K562 (cell line): Measurements from ENCODE around the gene NCF1. TPM values are rescaled to one million over a fixed set of nuclear protein-coding genes. Genes with fewer than 3 reads are reported as not detected.
"Not testable (repeated sequence)": the region's sequence is repeated elsewhere in the genome, so short reads cannot be mapped to it uniquely, and the experiment has no call there.

Source experiments
- ATAC-seq: fragments of 200-7000 bp; cut with Tn5 transposase; 3 replicates; pipeline ENCODE4 v1.9.1; 2020; ENCODE audit warnings: moderate library complexity
- BruUV-seq: library from RNA; stranded (reverse); fragments of 400-500 nt; replicated peaks from 2 replicates; lab custom pipeline; 2021; lab: Mats Ljungman, UMichigan
- CTCF ChIA-PET: fragments of 300-600 bp; formaldehyde crosslinking; extraction: SDS; loops from one replicate; lab custom pipeline; 2021; ENCODE audit warnings: low intra/inter-chr PET ratio; lab: Yijun Ruan, JAX
- POLR2A ChIA-PET: fragments of 300-600, 350-650 bp; sonication (Branson Sonifier 250); formaldehyde crosslinking; extraction: SDS; loops from one replicate; lab custom pipeline; 2021; ENCODE audit warnings: antibody characterized with exemption, inconsistent platforms; lab: Yijun Ruan, JAX
- DNase-seq, 4 experiments: peaks; one replicate each; pipeline versions ENCODE4 v3.0.0 to v3.0.0-alpha.2; 2011 to 2018; ENCODE audit warnings: low spot score in 3 of 4, mixed read lengths in 3 of 4; ENCODE audit errors: extremely low read depth in 1 of 4
- FAIRE-seq: peaks from 2 replicates; lab custom pipeline; 2011; peaks lifted over from hg19 to GRCh38; lab: Jason Lieb, UNC
- H2AFZ ChIP-seq: 2 replicates; pipeline ENCODE4 v1.6.0; 2011; ENCODE audit warnings: low read depth, low read length, control low read depth, inconsistent platforms
- H3K27ac ChIP-seq: fragments of 200-600 bp; 3 replicates; pipeline ENCODE4 v1.8.0; 2011; ENCODE audit warnings: low read depth, mild to moderate bottlenecking, control low read depth, inconsistent platforms, low read length, moderate library complexity, mixed read lengths; ENCODE audit errors: extremely low read depth
- H3K27me3 ChIP-seq, 2 experiments: fragments of 300-600 bp in 1 of 2; 2 replicates in 1 of 2; 3 replicates in 1 of 2; pipeline versions ENCODE4 v1.6.0 to v1.8.0; 2011; ENCODE audit warnings: inconsistent platforms in 2 of 2, low read length in 2 of 2, mild to moderate bottlenecking in 1 of 2, mixed read lengths in 1 of 2, moderate library complexity in 1 of 2; ENCODE audit not compliant: control insufficient read depth in 2 of 2, insufficient read depth in 2 of 2
- H3K36me3 ChIP-seq: fragments of 300-600 bp; 3 replicates; pipeline ENCODE4 v1.8.0; 2011; ENCODE audit warnings: mild to moderate bottlenecking, low read length, inconsistent platforms; ENCODE audit not compliant: control insufficient read depth, insufficient read depth
- H3K4me1 ChIP-seq, 2 experiments: fragments of 200-600 bp in 1 of 2; replicated peaks in 1 of 2; 2 replicates in 1 of 2; 3 replicates in 1 of 2; pipeline versions ENCODE4 v1.5.1 to v1.8.0; 2011; ENCODE audit warnings: inconsistent platforms in 2 of 2, low read length in 2 of 2, mild to moderate bottlenecking in 1 of 2, mixed read lengths in 1 of 2, moderate library complexity in 1 of 2; ENCODE audit not compliant: control insufficient read depth in 2 of 2, insufficient read depth in 2 of 2
- H3K4me2 ChIP-seq: 2 replicates; pipeline ENCODE4 v1.6.1; 2011; ENCODE audit warnings: low read length, control low read depth, inconsistent platforms, mixed read lengths; ENCODE audit not compliant: insufficient read depth
- H3K4me3 ChIP-seq: fragments of 200-600 bp; sonication (generic), shearing (Covaris generic); 2 replicates; pipeline ENCODE4 v1.5.1; 2016; ENCODE audit warnings: control low read depth, inconsistent platforms
- H3K79me2 ChIP-seq: fragments of 200-600 bp; 3 replicates; pipeline ENCODE4 v1.8.0; 2011; ENCODE audit warnings: low read length, inconsistent platforms; ENCODE audit not compliant: control insufficient read depth, insufficient read depth
- H3K9ac ChIP-seq, 2 experiments: 2 replicates each; pipeline versions ENCODE4 v1.6.0 to v1.6.1; 2011; ENCODE audit warnings: low read depth in 2 of 2, low read length in 2 of 2, control low read depth in 1 of 2, inconsistent platforms in 1 of 2, mild to moderate bottlenecking in 1 of 2, mixed read lengths in 1 of 2; ENCODE audit not compliant: insufficient read depth in 1 of 2
- H3K9me1 ChIP-seq: one replicate; pipeline ENCODE4 v1.6.0; 2011; ENCODE audit warnings: inconsistent platforms, mild to moderate bottlenecking, low read length, moderate library complexity; ENCODE audit not compliant: control insufficient read depth, insufficient read depth
- H3K9me3 ChIP-seq: replicated peaks from 2 replicates; pipeline ENCODE4 v1.5.1; 2011; ENCODE audit warnings: low read depth, low read length, inconsistent platforms; ENCODE audit not compliant: control insufficient read depth, insufficient read depth
- H4K20me1 ChIP-seq: replicated peaks from 2 replicates; pipeline ENCODE4 v1.6.1; 2011; ENCODE audit warnings: low read length, inconsistent platforms, mixed read lengths; ENCODE audit not compliant: control insufficient read depth, insufficient read depth
- ADNP ChIP-seq: fragments of 200-800 bp; sonication (Bioruptor generic); IDR thresholded peaks from 2 replicates; pipeline ENCODE4 v1.6.1; 2016; ENCODE audit warnings: missing genetic modification characterization, missing compliant biosample characterization
- CBFA2T3 ChIP-seq: fragments of 450-650 bp; IDR thresholded peaks from 2 replicates; pipeline ENCODE4 v1.6.1; 2017
- DPF2 ChIP-seq: fragments of 450-650 bp; IDR thresholded peaks from 2 replicates; pipeline ENCODE4 v1.6.1; 2016
- EGR1 ChIP-seq: fragments of 450-650 bp; conservative IDR thresholded peaks from 2 replicates; pipeline ENCODE4 v1.6.1; 2017; ENCODE audit warnings: mild to moderate bottlenecking
- FOSL1 ChIP-seq: fragments of 200-800 bp; sonication (Bioruptor generic); conservative IDR thresholded peaks from 2 replicates; pipeline ENCODE4 v1.6.1; 2016; ENCODE audit warnings: missing genetic modification characterization, missing compliant biosample characterization
- HDAC1 ChIP-seq, 2 experiments: fragments of 450-650 bp; IDR thresholded peaks; 2 replicates each; pipeline ENCODE4 v1.6.1; 2016 to 2017; ENCODE audit warnings: inconsistent platforms in 1 of 2, mild to moderate bottlenecking in 1 of 2, moderate library complexity in 1 of 2
- JUND ChIP-seq, 2 experiments: IDR thresholded peaks; 2 replicates in 1 of 2; 3 replicates in 1 of 2; pipeline ENCODE4 v1.6.1; 2011; ENCODE audit warnings: borderline replicate concordance in 2 of 2, low read depth in 2 of 2, low read length in 2 of 2, improper control_type of control experiment in 1 of 2, missing biosample characterization in 1 of 2, missing genetic modification characterization in 1 of 2, missing genetic modification reagents in 1 of 2
- KDM1A ChIP-seq, 2 experiments: fragments of 450-650 bp; IDR thresholded peaks; 2 replicates each; pipeline ENCODE4 v1.6.1; 2016; ENCODE audit warnings: mild to moderate bottlenecking in 2 of 2
- NCOR1 ChIP-seq: fragments of 450-650 bp; IDR thresholded peaks from 2 replicates; pipeline ENCODE4 v1.6.1; 2016; ENCODE audit warnings: mild to moderate bottlenecking, moderate library complexity
- POLR3A ChIP-seq: IDR thresholded peaks from 2 replicates; pipeline ENCODE4 v1.6.1; 2011; ENCODE audit warnings: borderline replicate concordance, mild to moderate bottlenecking, moderate library complexity; ENCODE audit not compliant: insufficient read length, insufficient read depth; ENCODE audit errors: extremely low read depth
- SMARCA4 ChIP-seq: fragments of 450-650 bp; IDR thresholded peaks from 2 replicates; pipeline ENCODE4 v1.6.1; 2016
- SMARCE1 ChIP-seq: fragments of 450-650 bp; IDR thresholded peaks from 2 replicates; pipeline ENCODE4 v1.7.1; 2016; ENCODE audit warnings: mild to moderate bottlenecking
- SOX6 ChIP-seq: fragments of 450-650 bp; IDR thresholded peaks from 2 replicates; pipeline ENCODE4 v1.6.1; 2014; ENCODE audit warnings: mild to moderate bottlenecking
- TAL1 ChIP-seq: fragments of 450-650 bp; IDR thresholded peaks from 2 replicates; pipeline ENCODE4 v1.6.1; 2016; ENCODE audit warnings: mild to moderate bottlenecking
- TCF3 ChIP-seq: sonication (generic); formaldehyde crosslinking; IDR thresholded peaks from 2 replicates; pipeline ENCODE4 v1.4.0; 2020; ENCODE audit warnings: mild to moderate bottlenecking, missing genetic modification reagents
- WGBS: fragments of 100-300 bp; shearing (Covaris generic); methylation state at CpG from one replicate; pipeline ENCODE4 v1.1.6; 2016; ENCODE audit warnings: low coverage, mixed read lengths; ENCODE audit not compliant: insufficient coverage; ENCODE audit errors: missing lambda C conversion rate; 5-methylcytosine and 5-hydroxymethylcytosine counted together
- in situ Hi-C: fragments of 300-500 bp; cut with MboI; formaldehyde crosslinking; loops from 4 replicates; pipeline ENCODE4 v1.15.0; 2018; ENCODE audit warnings: inconsistent platforms, mixed read lengths
- intact Hi-C: fragments of 100-400 bp; cut with micrococcal nuclease; formaldehyde crosslinking; loops from 2 replicates; pipeline ENCODE4 v1.14.2; 2022
- polyA plus RNA-seq, 8 experiments: library from polyadenylated mRNA; depleted of rRNA in 4 of 8; stranded (reverse) in 5 of 8; unstranded in 3 of 8; fragments of >200 nt; fragmentation: Nextera tagmentation in 2 of 8; fragmentation: Illumina TruSeq in 1 of 8; extraction: Ambion mirVana in 2 of 8; extraction: Trizol in 1 of 8; gene quantifications; 2 replicates each; pipeline versions ENCODE4 v1.2.1 to v1.2.3, GENCODE V29; 2011 to 2014; ENCODE audit warnings: inconsistent platforms in 1 of 8, missing spikeins in 1 of 8
- total RNA-seq, 7 experiments: library from RNA; depleted of rRNA in 6 of 7; stranded (reverse); fragments of >200 nt in 6 of 7; fragmentation: Illumina TruSeq in 2 of 7; extraction: Trizol in 2 of 7; gene quantifications; 2 replicates each; pipeline versions ENCODE4 v1.2.1 to v1.2.3, GENCODE V29; 2011 to 2021; ENCODE audit warnings: low replicate concordance in 1 of 7

NCF1 gene
- total and polyA plus RNA-seq, 9 of the 15 experiments (the other 6 are each of a cell fraction or from before 2014, with no cell fraction given), result 0.29 TPM; not detected in 8

DNA sequence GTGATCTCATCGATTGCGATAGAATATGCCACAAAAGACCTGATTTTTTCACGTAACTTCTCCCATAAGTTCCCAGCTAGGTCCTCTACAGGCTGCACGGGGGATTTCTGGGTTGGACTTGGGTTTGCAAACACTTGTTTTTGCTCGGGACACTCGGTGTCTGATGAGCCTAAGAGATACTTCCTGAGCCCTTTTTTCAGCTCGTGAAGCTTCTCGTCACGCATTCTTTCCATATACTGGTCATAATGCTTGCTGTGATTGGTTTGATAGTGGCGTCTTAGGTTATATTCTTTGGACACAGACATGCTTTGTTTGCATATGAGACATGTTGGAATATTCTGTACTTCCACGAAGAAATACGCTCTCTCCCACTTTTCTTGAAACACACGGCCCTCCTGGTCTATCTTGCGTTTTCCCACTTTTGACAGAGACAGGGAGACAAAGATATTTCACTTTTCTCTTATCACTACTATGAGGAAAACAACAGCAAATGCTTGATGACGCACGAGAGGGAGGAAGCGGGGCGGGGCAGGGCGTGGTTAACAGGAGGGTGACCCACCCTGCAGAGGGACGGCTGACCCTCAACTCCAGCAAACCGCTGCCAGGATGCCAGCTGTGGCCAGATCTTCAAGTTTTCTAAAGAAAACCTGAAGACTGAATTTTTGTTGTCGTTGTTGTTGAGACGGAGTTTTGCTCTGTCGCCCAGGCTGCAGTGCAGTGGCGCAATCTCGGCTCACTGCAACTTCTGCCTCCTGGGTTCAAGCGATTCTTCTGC, 24.2 kb downstream of the NCF1 start:
- H3K79me2 ChIP-seq, intact Hi-C loops, BruUV-seq, H2AFZ ChIP-seq, H3K9me3 ChIP-seq, H3K4me3 ChIP-seq: not testable (repeated sequence)
- peak; percentile 86; the same call in 1 of the 2 replicates for TF ChIP-seq ADNP
- TF ChIP-seq POLR3A, result peak; percentile 37
- TF ChIP-seq, all 486 proteins: peak for 2; not testable (repeated sequence) for 484
- H4K20me1 ChIP-seq, in situ Hi-C loops, H3K4me2 ChIP-seq, H3K27me3 ChIP-seq, H3K9ac ChIP-seq, H3K9me1 ChIP-seq, FAIRE-seq, H3K27ac ChIP-seq, H3K36me3 ChIP-seq, DNase-seq, CTCF ChIA-PET, POLR2A ChIA-PET, H3K4me1 ChIP-seq: not testable (repeated sequence)
- ATAC-seq, result peak; percentile 83
- WGBS, result 17% methylated on average over 8 of the region's 27 CpGs

DNA sequence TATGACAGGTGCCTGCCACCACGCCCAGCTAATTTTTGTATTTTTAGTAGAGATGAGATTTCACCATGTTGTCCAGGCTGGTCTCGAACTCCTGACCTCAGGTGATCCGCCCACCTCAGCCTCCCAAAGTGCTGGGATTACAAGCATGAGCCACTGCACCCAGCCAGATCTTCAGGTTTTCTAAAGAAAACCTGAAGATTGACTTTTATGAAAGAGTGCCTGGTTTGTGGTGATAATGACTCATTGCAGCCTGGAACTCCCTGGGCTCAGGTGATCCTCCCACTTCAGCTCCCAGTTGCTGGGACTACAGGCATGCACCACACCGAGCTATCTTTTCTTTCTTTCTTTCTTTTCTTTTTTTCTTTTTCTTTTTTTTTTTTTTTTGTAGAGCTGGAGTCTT, 24.8 kb downstream of the NCF1 start:
- H3K27ac ChIP-seq; H3K79me2 ChIP-seq; H3K4me1 ChIP-seq; H3K9me3 ChIP-seq; H3K4me3 ChIP-seq; H3K36me3 ChIP-seq; H3K4me2 ChIP-seq; H4K20me1 ChIP-seq; POLR2A ChIA-PET; intact Hi-C loops; H3K27me3 ChIP-seq; CTCF ChIA-PET; FAIRE-seq; H3K9ac ChIP-seq; DNase-seq; H2AFZ ChIP-seq; H3K9me1 ChIP-seq; BruUV-seq; in situ Hi-C loops; TF ChIP-seq JUND (tag; IDR thresholded peaks at IDR 0.05; ENCODE audit: borderline replicate concordance, low read depth, low read length): not testable (repeated sequence)
- 17% methylated on average over 1 of the region's 4 CpGs for WGBS
- ATAC-seq, result peak; percentile 82
- TF ChIP-seq SMARCE1, result peak; percentile 67
- peak; percentile 62 for TF ChIP-seq CBFA2T3
- TF ChIP-seq KDM1A (IDR thresholded peaks at IDR 0.05), result peak in 1 of 2 experiments; percentile 54; a peak in 1 of 4 replicates
- peak; percentile 46; the same call in 1 of the 2 replicates for TF ChIP-seq DPF2
- peak; percentile 59 for TF ChIP-seq JUND (IDR thresholded peaks at IDR 0.05; ENCODE audit: borderline replicate concordance, low read depth, low read length)
- TF ChIP-seq SMARCA4, result peak; percentile 46; the same call in 1 of the 2 replicates
- TF ChIP-seq TCF3 (CRISPR knock-in tag), result peak; percentile 55
- 0 out of 2 replicates have a peak, but pooled peaks have one; percentile 48 for TF ChIP-seq FOSL1 (tag)
- peak; percentile 17; the same call in 1 of the 2 replicates for TF ChIP-seq SOX6
- TF ChIP-seq TAL1, result peak; percentile 41; the same call in 1 of the 2 replicates
- peak; percentile 48 for TF ChIP-seq EGR1
- TF ChIP-seq HDAC1 (IDR thresholded peaks at IDR 0.05), result 0 out of 4 replicates have a peak, but pooled peaks of 1 of the 2 experiments have one; percentile 19
- TF ChIP-seq NCOR1, result 0 out of 2 replicates have a peak, but pooled peaks have one; percentile 13
